PC-9 (cell line): Measurements from ENCODE around the gene SRGAP3. TPM values are rescaled to one million over a fixed set of nuclear protein-coding genes. Genes with fewer than 3 reads are reported as not detected.

Experiments
- BruUV-seq: library from RNA; stranded (reverse); fragments of 400-500 nt; replicated peaks from 2 replicates; lab custom pipeline; 2021; lab: Mats Ljungman, UMichigan
- CTCF ChIA-PET: fragments of 300-600 bp; sonication (Branson Sonifier 250); formaldehyde crosslinking; loops from one replicate; lab custom pipeline; 2022; ENCODE audit warnings: antibody characterized with exemption; lab: Charles Lee
- POLR2A ChIA-PET: fragments of 300-600 bp; sonication (Branson Sonifier 250); formaldehyde crosslinking; loops from one replicate; lab custom pipeline; 2022; ENCODE audit warnings: antibody characterized with exemption; ENCODE audit not compliant: unreplicated experiment; lab: Charles Lee
- DNase-seq, 2 experiments: peaks; one replicate each; pipeline versions ENCODE4 v3.0.0 to v3.0.0-alpha.2; 2015 to 2022; ENCODE audit warnings: mixed read lengths in 1 of 2
- H2AFZ ChIP-seq: fragments of 200-600 bp; sonication (generic); 2 replicates; pipeline ENCODE4 v1.8.1; 2017; ENCODE audit warnings: antibody characterized with exemption
- H3F3A ChIP-seq: fragments of 200-600 bp; sonication (generic); 2 replicates; pipeline ENCODE4 v1.8.1; 2017; ENCODE audit warnings: antibody characterized with exemption, mild to moderate bottlenecking, low read depth; ENCODE audit not compliant: insufficient read depth
- H3K27ac ChIP-seq: fragments of 200-600 bp; sonication (generic); 2 replicates; pipeline ENCODE4 v1.6.1; 2016; ENCODE audit warnings: mixed run types
- H3K27me3 ChIP-seq: fragments of 200-600 bp; sonication (generic); 2 replicates; pipeline ENCODE4 v1.6.1; 2016; ENCODE audit warnings: low read depth, mixed run types; ENCODE audit not compliant: insufficient read depth
- H3K36me3 ChIP-seq: fragments of 200-600 bp; sonication (generic); 2 replicates; pipeline ENCODE4 v1.6.1; 2016; ENCODE audit warnings: low read depth, mixed run types
- H3K4me1 ChIP-seq: fragments of 200-600 bp; sonication (generic); replicated peaks from 2 replicates; pipeline ENCODE4 v1.6.1; 2016; ENCODE audit warnings: mixed run types; ENCODE audit not compliant: insufficient read depth
- H3K4me2 ChIP-seq: fragments of 200-600 bp; sonication (generic); 2 replicates; pipeline ENCODE4 v1.6.1; 2017; ENCODE audit warnings: mixed run types
- H3K4me3 ChIP-seq: fragments of 200-600 bp; sonication (generic); 2 replicates; pipeline ENCODE4 v1.6.1; 2016; ENCODE audit warnings: mixed run types
- H3K79me2 ChIP-seq: fragments of 200-600 bp; sonication (generic); 2 replicates; pipeline ENCODE4 v1.6.1; 2017; ENCODE audit warnings: low read depth, mixed run types
- H3K9me2 ChIP-seq: fragments of 200-600 bp; sonication (generic); 2 replicates; pipeline ENCODE4 v1.8.1; 2017; ENCODE audit warnings: mild to moderate bottlenecking; ENCODE audit not compliant: insufficient read depth
- H3K9me3 ChIP-seq: fragments of 200-600 bp; sonication (generic); 2 replicates; pipeline ENCODE4 v1.8.1; 2016; ENCODE audit warnings: low read depth; ENCODE audit not compliant: insufficient read depth
- H4K20me1 ChIP-seq: fragments of 200-600 bp; sonication (generic); 2 replicates; pipeline ENCODE4 v1.8.1; 2017; ENCODE audit not compliant: insufficient read depth
- CTCF ChIP-seq: fragments of 200-600 bp; sonication (generic); conservative IDR thresholded peaks from 2 replicates; pipeline ENCODE4 v1.6.1; 2017; ENCODE audit warnings: mixed run types, antibody characterized with exemption, mild to moderate bottlenecking, moderate library complexity
- EZH2 ChIP-seq: fragments of 200-600 bp; sonication (generic); IDR thresholded peaks from 2 replicates; pipeline ENCODE4 v1.8.0; 2017; ENCODE audit warnings: antibody characterized with exemption, low read depth
- intact Hi-C: fragments of 100-400 bp; cut with micrococcal nuclease; formaldehyde crosslinking; loops from one replicate; pipeline ENCODE4 v1.10.0; 2022; ENCODE audit not compliant: unreplicated experiment
- total RNA-seq: library from RNA; stranded (reverse); gene quantifications from 2 replicates; pipeline ENCODE4 v1.2.3, GENCODE V29; 2021

SRGAP3 gene
- total RNA-seq, 1 experiment from 2014 or later, result 17.5 TPM

GRCh38 chr3:8976540-8977182 lies 272.8 kb downstream of the SRGAP3 start:
- Histone ChIP-seq H3F3A (no peaks in the 10 kb centered on the region), H3K4me3 (no peak overlapping the region), H3K9me2 (no peaks in the 10 kb centered on the region), H2AFZ (no peak overlapping the region), H4K20me1 (no peaks in the 10 kb centered on the region), H3K79me2 (no peaks in the 10 kb centered on the region), H3K27ac (no peak overlapping the region), H3K4me2 (no peak overlapping the region), H3K4me1 (no peaks in the 10 kb centered on the region), H3K36me3 (no peaks in the 10 kb centered on the region), H3K9me3 (0 out of 2 replicates have a peak, but pooled peaks cover 6% of the 10 kb centered on the region), H3K27me3 (peaks cover 36% of the 10 kb centered on the region)
- POLR2A ChIA-PET, result no interaction called here
- CTCF ChIA-PET, result no interaction called here
- TF ChIP-seq EZH2, result no peak
- TF ChIP-seq CTCF, result no peak
- no TSS peak for BruUV-seq
- intact Hi-C loops, result no loop called here
- DNase-seq, result no peak

DNA sequence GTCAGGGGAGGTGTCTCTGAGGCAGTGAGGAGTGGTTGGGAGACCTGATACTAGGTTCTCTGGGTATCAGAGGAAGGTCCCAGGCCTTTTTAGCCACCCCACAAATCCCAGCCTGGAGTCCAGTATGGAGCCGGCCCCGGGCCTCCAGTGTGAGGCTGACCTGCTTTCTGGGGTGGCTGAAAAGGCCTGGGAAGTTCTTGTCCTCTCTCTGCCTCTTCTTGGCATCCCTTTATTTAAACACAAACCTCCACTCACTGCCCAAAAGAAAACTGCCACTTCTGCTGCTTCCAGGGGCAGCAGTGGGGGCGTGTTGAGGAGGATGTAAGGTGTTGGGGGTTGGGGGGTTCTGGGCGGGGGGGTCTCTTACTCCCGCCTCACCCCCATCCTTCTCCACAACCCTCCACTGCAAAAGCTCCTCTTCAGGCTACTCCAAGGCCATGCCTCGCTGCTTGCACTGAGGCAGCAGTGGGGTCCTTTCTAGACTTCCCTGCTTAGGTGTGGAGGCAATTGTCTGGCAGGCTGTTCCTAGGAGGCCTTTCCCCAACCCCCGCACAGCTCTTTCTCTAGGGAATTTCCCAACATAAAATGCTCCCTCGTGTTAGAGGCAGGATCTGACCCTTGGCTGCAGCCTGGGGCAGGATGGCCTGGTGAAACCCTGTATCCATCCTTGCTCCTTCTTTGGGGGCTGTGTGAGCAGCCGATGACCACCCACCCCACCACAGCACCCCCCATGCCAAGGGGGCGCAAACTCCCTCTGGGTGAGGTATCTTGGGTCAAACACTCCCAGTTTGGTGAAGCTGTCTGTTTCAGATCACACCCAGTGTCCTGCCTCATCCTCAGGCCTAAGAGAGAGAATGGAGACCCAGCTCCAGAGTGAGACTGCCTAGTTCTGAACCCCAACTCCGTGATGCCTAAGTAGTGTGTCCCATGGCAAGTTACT lies 274.1 kb downstream of the SRGAP3 start:
- POLR2A ChIA-PET, result no interaction called here
- BruUV-seq, result no TSS peak
- H4K20me1 ChIP-seq, result no peaks in the 10 kb centered on the region

More for the DNA sequence above, 274.1 kb downstream of the SRGAP3 start:
- Histone ChIP-seq H3K4me3 (no peak overlapping the region), H3F3A (no peaks in the 10 kb centered on the region), H3K79me2 (no peaks in the 10 kb centered on the region), H3K27ac (no peak overlapping the region), H3K36me3 (no peaks in the 10 kb centered on the region), H3K4me1 (no peaks in the 10 kb centered on the region), H2AFZ (no peak overlapping the region), H3K27me3 (peaks cover 25% of the 10 kb centered on the region), H3K9me3 (0 out of 2 replicates have a peak, but pooled peaks cover 6% of the 10 kb centered on the region), H3K9me2 (no peaks in the 10 kb centered on the region), H3K4me2 (no peak overlapping the region)
- intact Hi-C loops, result no loop called here
- DNase-seq, result no peak
- CTCF ChIA-PET, result no interaction called here
- TF ChIP-seq CTCF (no peak), EZH2 (no peak)
